GM21515 (cell line): ENCODE measurements around the gene IRAK3.
"Not testable (repeated sequence)": the region's sequence is repeated elsewhere in the genome, so short reads cannot be mapped to it uniquely, and the experiment has no call there.

ENCODE experiments used
- ATAC-seq: cut with Tn5 transposase; IDR thresholded peaks from one replicate; pipeline ENCODE4 v1.9.1; 2021; ENCODE audit not compliant: unreplicated experiment

The IRAK3 gene

GRCh38 chr12:66211573-66211972 lies 22.6 kb downstream of the IRAK3 start:
- not testable (repeated sequence) for ATAC-seq

GRCh38 chr12:66213011-66213410 lies 24.0 kb downstream of the IRAK3 start:
- not testable (repeated sequence) for ATAC-seq

GRCh38 chr12:66217342-66217917 lies 28.4 kb downstream of the IRAK3 start:
- ATAC-seq = no peak

GRCh38 chr12:66228462-66228861 lies 39.4 kb downstream of the IRAK3 start:
- no peak for ATAC-seq

GRCh38 chr12:66232263-66232662 lies 43.2 kb downstream of the IRAK3 start:
- ATAC-seq = no peak

GRCh38 chr12:66234037-66234693 lies 45.2 kb downstream of the IRAK3 start:
- ATAC-seq = peak; percentile 93

- peak; percentile 49 for ATAC-seq
Observed at GRCh38 chr12:66234773-66235625, 46.0 kb downstream of the IRAK3 start.

GRCh38 chr12:66235626-66236281 lies 46.7 kb downstream of the IRAK3 start:
- ATAC-seq = no peak

- not testable (repeated sequence) for ATAC-seq
Observed at GRCh38 chr12:66236282-66236675, 47.3 kb downstream of the IRAK3 start.

GRCh38 chr12:66236969-66237368 lies 48.0 kb downstream of the IRAK3 start:
- ATAC-seq = no peak

- no peak for ATAC-seq
Observed at GRCh38 chr12:66237505-66238175, 48.6 kb downstream of the IRAK3 start.

- ATAC-seq = no peak
Observed at GRCh38 chr12:66239295-66239694, 50.3 kb downstream of the IRAK3 start.

GRCh38 chr12:66240096-66240820 lies 51.2 kb downstream of the IRAK3 start:
- no peak for ATAC-seq

GRCh38 chr12:66241061-66242043 lies 52.3 kb downstream of the IRAK3 start:
- ATAC-seq = no peak

GRCh38 chr12:66242311-66242710 lies 53.3 kb downstream of the IRAK3 start:
- ATAC-seq = no peak

GRCh38 chr12:66243911-66244310 lies 54.9 kb downstream of the IRAK3 start:
- no peak for ATAC-seq

- ATAC-seq = no peak
Observed at GRCh38 chr12:66244446-66244845, 55.4 kb downstream of the IRAK3 start.

- no peak for ATAC-seq
Observed at GRCh38 chr12:66247741-66248140, 58.7 kb downstream of the IRAK3 start.

GRCh38 chr12:66251049-66251448 lies 62.0 kb downstream of the IRAK3 start:
- no peak for ATAC-seq
